Body of pancreas (tissue), 4 donors: Measurements from ENCODE around the gene PTH1R.

Experiments
- CTCF ChIP-seq, 7 experiments: fragments of 450-650 bp in 4 of 7; fragments of 200-600 bp in 3 of 7; sonication (generic) in 3 of 7; IDR thresholded peaks; one replicate each; pipeline ENCODE4 v1.5.1; 2016 to 2019; ENCODE audit warnings: antibody characterized with exemption in 7 of 7
- POLR2A ChIP-seq, 3 donors: fragments of 450-650 bp; IDR thresholded peaks; one replicate each; pipeline ENCODE4 v1.6.1; 2016; ENCODE audit warnings: antibody characterized with exemption in 3 of 3, mild to moderate bottlenecking in 2 of 3

GRCh38 chr3:46901061-46901460, 23.5 kb downstream of the PTH1R start:
- TF ChIP-seq CTCF (IDR thresholded peaks at IDR 0.05) (no peak), POLR2A (IDR thresholded peaks at IDR 0.05) (no peak)
